GM19397 (cell line): ENCODE results near the gene FAAP100.

Source experiments
- ATAC-seq: cut with Tn5 transposase; IDR thresholded peaks from one replicate; pipeline ENCODE4 v1.9.1; 2021; ENCODE audit warnings: mild to moderate bottlenecking, moderate library complexity; ENCODE audit not compliant: unreplicated experiment

FAAP100 gene

GRCh38 chr17:81491181-81491581 is 61.0 kb downstream of the FAAP100 start:
- no peak for ATAC-seq

GRCh38 chr17:81489998-81490992 is 61.9 kb downstream of the FAAP100 start:
- ATAC-seq = no peak
